HepG2 (cell line): ENCODE results near the gene TPRA1. TPM values are rescaled to one million over a fixed set of nuclear protein-coding genes. Genes with fewer than 3 reads are reported as not detected.

Experiments
- CCDC6 ChIP-seq: sonication (generic); formaldehyde crosslinking; IDR thresholded peaks from 2 replicates; pipeline ENCODE4 v1.8.1; 2022; ENCODE audit warnings: mild to moderate bottlenecking, missing genetic modification reagents, moderate library complexity
- DBP ChIP-seq: sonication (generic); formaldehyde crosslinking; IDR thresholded peaks from 2 replicates; pipeline ENCODE4 v1.4.0; 2020; ENCODE audit warnings: missing genetic modification reagents; ENCODE audit errors: not compliant biosample characterization
- DNMT3B ChIP-seq: conservative IDR thresholded peaks from 2 replicates; pipeline ENCODE4 v1.6.1; 2016; ENCODE audit warnings: missing biosample characterization, control low read depth
- EP300 ChIP-seq, 3 experiments: sonication (generic) in 1 of 3; formaldehyde crosslinking in 1 of 3; IDR thresholded peaks; 2 replicates each; pipeline versions ENCODE4 v1.5.1 to v1.6.1; 2011 to 2020; ENCODE audit warnings: low read depth in 2 of 3, low read length in 2 of 3, borderline replicate concordance in 1 of 3, improper control_type of control experiment in 1 of 3, mild to moderate bottlenecking in 1 of 3, missing genetic modification reagents in 1 of 3, moderate library complexity in 1 of 3
- FOXP4 ChIP-seq: sonication (generic); formaldehyde crosslinking; IDR thresholded peaks from 2 replicates; pipeline ENCODE4 v1.4.0; 2020; ENCODE audit warnings: missing genetic modification reagents
- GABPB1 ChIP-seq: IDR thresholded peaks from 2 replicates; pipeline ENCODE4 v1.6.1; 2016; ENCODE audit warnings: mild to moderate bottlenecking, missing genetic modification reagents, moderate library complexity, missing compliant biosample characterization
- GFI1 ChIP-seq: sonication (generic); formaldehyde crosslinking; IDR thresholded peaks from 2 replicates; pipeline ENCODE4 v1.5.0; 2020; ENCODE audit warnings: missing genetic modification reagents, mild to moderate bottlenecking, borderline replicate concordance
- HIVEP1 ChIP-seq: sonication (generic); formaldehyde crosslinking; IDR thresholded peaks from 2 replicates; pipeline ENCODE4 v1.4.0; 2020; ENCODE audit warnings: mild to moderate bottlenecking, missing genetic modification reagents
- KAT7 ChIP-seq: IDR thresholded peaks from 2 replicates; pipeline ENCODE4 v1.6.1; 2018; ENCODE audit warnings: borderline replicate concordance, missing compliant biosample characterization
- MED13 ChIP-seq: sonication (generic); formaldehyde crosslinking; IDR thresholded peaks from 2 replicates; pipeline ENCODE4 v1.5.0; 2020; ENCODE audit warnings: missing genetic modification reagents
- PBX2 ChIP-seq: IDR thresholded peaks from 2 replicates; pipeline ENCODE4 v1.6.1; 2016; ENCODE audit warnings: control low read depth
- SPEN ChIP-seq: sonication (generic); formaldehyde crosslinking; IDR thresholded peaks from 2 replicates; pipeline ENCODE4 v1.5.1; 2020; ENCODE audit warnings: low read depth, mild to moderate bottlenecking, missing genetic modification reagents
- SSRP1 ChIP-seq: IDR thresholded peaks from 2 replicates; pipeline ENCODE4 v1.6.1; 2016; ENCODE audit warnings: control low read depth
- THYN1 ChIP-seq: sonication (generic); formaldehyde crosslinking; IDR thresholded peaks from 2 replicates; pipeline ENCODE4 v1.8.1; 2023; ENCODE audit warnings: low read depth, mild to moderate bottlenecking, moderate library complexity, missing genetic modification reagents, borderline replicate concordance
- ZBTB46 ChIP-seq: sonication (generic); formaldehyde crosslinking; IDR thresholded peaks from 2 replicates; pipeline ENCODE4 v1.4.0; 2020; ENCODE audit warnings: mild to moderate bottlenecking, missing genetic modification reagents, borderline replicate concordance
- ZKSCAN1 ChIP-seq: fragments of 150-350 bp; IDR thresholded peaks from 2 replicates; pipeline ENCODE4 v1.6.1; 2014; ENCODE audit warnings: low read length
- ZKSCAN8 ChIP-seq: IDR thresholded peaks from 2 replicates; pipeline ENCODE4 v1.6.1; 2016; ENCODE audit warnings: borderline replicate concordance, missing genetic modification reagents, missing compliant biosample characterization
- ZNF20 ChIP-seq: sonication (generic); formaldehyde crosslinking; IDR thresholded peaks from 2 replicates; pipeline ENCODE4 v1.4.0; 2020; ENCODE audit warnings: mild to moderate bottlenecking, moderate library complexity, missing genetic modification reagents
- ZNF205 ChIP-seq: IDR thresholded peaks from 2 replicates; pipeline ENCODE4 v1.6.1; 2018; ENCODE audit warnings: missing biosample characterization, missing genetic modification reagents
- ZNF441 ChIP-seq: sonication (generic); formaldehyde crosslinking; IDR thresholded peaks from 2 replicates; pipeline ENCODE4 v1.7.0; 2021; ENCODE audit warnings: missing genetic modification reagents, borderline replicate concordance
- ZNF746 ChIP-seq: sonication (generic); formaldehyde crosslinking; IDR thresholded peaks from 2 replicates; pipeline ENCODE4 v1.8.0; 2022; ENCODE audit warnings: mild to moderate bottlenecking, missing genetic modification reagents
- ZNF781 ChIP-seq: sonication (generic); formaldehyde crosslinking; IDR thresholded peaks from 2 replicates; pipeline ENCODE4 v1.5.1; 2020; ENCODE audit warnings: borderline replicate concordance, mild to moderate bottlenecking, missing genetic modification reagents; ENCODE audit errors: not compliant biosample characterization
- ZNF878 ChIP-seq: sonication (generic); formaldehyde crosslinking; IDR thresholded peaks from 2 replicates; pipeline ENCODE4 v1.8.1; 2023; ENCODE audit warnings: mild to moderate bottlenecking, missing genetic modification reagents, moderate library complexity
- ZSCAN20 ChIP-seq: sonication (generic); formaldehyde crosslinking; IDR thresholded peaks from 2 replicates; pipeline ENCODE4 v1.4.0; 2020; ENCODE audit warnings: missing genetic modification reagents, mild to moderate bottlenecking, borderline replicate concordance
- ZSCAN30 ChIP-seq: sonication (generic); formaldehyde crosslinking; IDR thresholded peaks from 2 replicates; pipeline ENCODE4 v1.5.0; 2020; ENCODE audit warnings: mild to moderate bottlenecking, missing genetic modification reagents
- polyA plus RNA-seq, 8 experiments: library from polyadenylated mRNA; depleted of rRNA in 3 of 8; stranded (reverse) in 7 of 8; unstranded in 1 of 8; fragments of >200 nt; fragmentation: Illumina TruSeq in 4 of 8; extraction: Trizol in 4 of 8; gene quantifications; 2 replicates each; pipeline versions ENCODE4 v1.2.1 to v1.2.3, GENCODE V29; 2011 to 2016; ENCODE audit warnings: low read depth in 4 of 8, missing spikeins in 1 of 8, mixed read lengths in 1 of 8; ENCODE audit not compliant: insufficient read depth in 1 of 8
- total RNA-seq, 5 experiments: library from RNA; depleted of rRNA; stranded (reverse); fragments of >200 nt; fragmentation: Illumina TruSeq; extraction: Trizol; gene quantifications; 2 replicates each; pipeline ENCODE4 v1.2.3, GENCODE V29; 2016; ENCODE audit warnings: low read depth in 1 of 5

TPRA1 gene
- total and polyA plus RNA-seq, 2 of the 13 experiments (the other 11 are each of a cell fraction or from before 2014, with no cell fraction given), result 25.4 to 25.8 TPM

- TF ChIP-seq FOXP4 (CRISPR knock-in tag) (no peak), ZSCAN20 (CRISPR knock-in tag) (no peak; the same call in 1 of the 2 replicates), ZBTB46 (CRISPR knock-in tag) (no peak), KAT7 (CRISPR knock-in tag) (no peak), ZKSCAN8 (no peak), EP300 (IDR thresholded peaks at IDR 0.05; ENCODE audit: low read depth in 2 of 2, low read length in 2 of 2) (no peak), EP300 (CRISPR knock-in tag; IDR thresholded peaks at IDR 0.05; ENCODE audit: borderline replicate concordance) (no peak), ZNF746 (no peak; the same call in 1 of the 2 replicates), PBX2 (CRISPR knock-in tag) (no peak), ZNF878 (CRISPR knock-in tag) (0 out of 2 replicates have a peak, but pooled peaks have one; percentile 36), ZKSCAN1 (no peak), GFI1 (CRISPR knock-in tag) (peak; percentile 65; the same call in 1 of the 2 replicates), THYN1 (CRISPR knock-in tag) (no peak), ZNF781 (CRISPR knock-in tag) (no peak), ZNF441 (peak; percentile 80; the same call in 1 of the 2 replicates), DBP (no peak), MED13 (no peak), SPEN (CRISPR knock-in tag) (peak; percentile 60; the same call in 1 of the 2 replicates), ZNF20 (CRISPR knock-in tag) (no peak), SSRP1 (CRISPR knock-in tag) (no peak), DNMT3B (CRISPR knock-in tag) (peak; percentile 83; the same call in 1 of the 2 replicates), CCDC6 (CRISPR knock-in tag) (peak; percentile 98), ZNF205 (CRISPR knock-in tag) (no peak), GABPB1 (CRISPR knock-in tag) (peak; percentile 71), ZSCAN30 (CRISPR knock-in tag) (no peak), HIVEP1 (CRISPR knock-in tag) (peak; percentile 73; the same call in 1 of the 2 replicates)
Observed at GRCh38 chr3:127628788-127629466, 38.4 kb upstream of the TPRA1 start, which contains the start of gene PODXL2 (continued).
